ENCODE data around the gene LRRC8E.

- TF ChIP-seq CHD1 (IDR thresholded peaks at IDR 0.05; ENCODE audit: low read depth, low read length), result no peak
- TF ChIP-seq SRF (IDR thresholded peaks at IDR 0.05; ENCODE audit: low read depth, low read length), result no peak
These were observed 42.1 kb upstream of the LRRC8E start for GRCh38 chr19:7846155-7846646.

Data from H1 (cell line).